ENCODE data around the gene TOMM70. TPM values are rescaled to one million over a fixed set of nuclear protein-coding genes. Genes with fewer than 3 reads are reported as not detected.

TOMM70 gene
- total RNA-seq, 2 experiments from 2014 or later, result 44.9 to 47.1 TPM

- POLR2A ChIA-PET, result no interaction called here
- Mint-ChIP-seq H3K4me1 (ENCODE audit: low read depth) (no peaks in the 10 kb centered on the region), H3K9me3 (no peaks in the 10 kb centered on the region), H3K27me3 (no peaks in the 10 kb centered on the region), H3K36me3 (no peaks in the 10 kb centered on the region), H3K4me3 (no peak overlapping the region), H3K27ac (no peak overlapping the region)
- CTCF ChIA-PET, result interaction anchor here (0.9 kb wide), 1 partner anchor 37 kb away, joined by 3 read pairs; no protein-coding TSS in a partner anchor
- intact Hi-C loops (cut with micrococcal nuclease), result no loop called here
- DNase-seq, result no peak
Measured at GRCh38 chr3:100426067-100426682, 25.3 kb upstream of the TOMM70 start.

DNA sequence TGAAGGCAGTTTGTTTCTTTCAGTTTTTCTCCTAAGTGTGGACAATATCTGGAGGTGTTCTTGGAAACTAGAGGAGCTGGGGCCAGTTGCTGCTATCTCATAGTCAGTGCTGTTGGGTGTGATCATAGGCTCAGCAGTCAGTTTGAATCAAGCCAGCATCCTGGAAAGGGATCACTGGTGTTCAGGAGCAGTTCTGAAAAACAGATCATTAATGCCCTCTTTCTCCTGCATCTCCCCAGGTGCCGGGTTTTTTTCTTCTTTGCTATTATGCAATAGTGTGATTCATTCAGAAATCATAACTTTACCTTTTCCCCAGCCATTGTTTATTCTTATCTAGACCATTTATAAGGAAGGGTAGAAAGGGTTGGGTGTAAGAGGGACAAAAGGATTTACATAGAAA, 24.4 kb upstream of the TOMM70 start:
- no peaks in the 10 kb centered on the region for H3K9me3 Mint-ChIP-seq
- ChIA-PET CTCF (interaction anchor here (0.6 kb wide), 1 partner anchor 752 kb away, joined by 3 read pairs; no protein-coding TSS in a partner anchor), POLR2A (no interaction called here)
- no peak overlapping the region for H3K27ac Mint-ChIP-seq
- no peaks in the 10 kb centered on the region for H3K4me1 Mint-ChIP-seq (ENCODE audit: low read depth)
- H3K4me3 Mint-ChIP-seq, result no peak overlapping the region
- no peaks in the 10 kb centered on the region for H3K36me3 Mint-ChIP-seq
- H3K27me3 Mint-ChIP-seq, result no peaks in the 10 kb centered on the region
- no peak for DNase-seq
- intact Hi-C loops (cut with micrococcal nuclease), result no loop called here

DNA sequence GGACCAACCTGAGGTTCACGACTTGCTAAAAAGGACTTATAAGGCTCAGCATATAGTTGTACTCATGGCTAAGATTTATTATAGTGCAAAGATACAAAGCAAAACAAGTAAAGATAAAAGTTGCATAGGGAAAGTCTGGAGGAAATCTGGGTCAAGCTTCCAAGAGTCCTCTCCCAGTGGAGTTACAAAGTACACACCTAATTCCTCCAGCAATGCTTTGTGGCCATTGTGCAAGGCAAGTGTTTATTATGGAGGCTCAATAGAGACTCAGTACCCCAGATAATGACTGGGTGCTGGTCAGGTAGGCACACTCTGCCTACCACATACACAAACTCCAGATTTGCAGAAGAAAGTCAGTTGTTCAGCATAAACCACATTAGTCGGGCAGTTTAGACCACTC, 23.4 kb upstream of the TOMM70 start:
- Mint-ChIP-seq H3K4me3 (no peak overlapping the region), H3K4me1 (ENCODE audit: low read depth) (no peaks in the 10 kb centered on the region), H3K27me3 (no peaks in the 10 kb centered on the region), H3K27ac (no peak overlapping the region), H3K9me3 (no peaks in the 10 kb centered on the region), H3K36me3 (no peaks in the 10 kb centered on the region)
- DNase-seq, result no peak
- POLR2A ChIA-PET, result no interaction called here
- CTCF ChIA-PET, result no interaction called here
- intact Hi-C loops (cut with micrococcal nuclease), result no loop called here

GRCh38 chr3:100423611-100424010, 22.7 kb upstream of the TOMM70 start:
- H3K4me3 Mint-ChIP-seq, result no peak overlapping the region
- no peak overlapping the region for H3K27ac Mint-ChIP-seq
- no peaks in the 10 kb centered on the region for H3K27me3 Mint-ChIP-seq
- intact Hi-C loops (cut with micrococcal nuclease), result no loop called here
- H3K4me1 Mint-ChIP-seq (ENCODE audit: low read depth), result no peaks in the 10 kb centered on the region
- no peaks in the 10 kb centered on the region for H3K9me3 Mint-ChIP-seq
- ChIA-PET POLR2A (no interaction called here), CTCF (no interaction called here)
- H3K36me3 Mint-ChIP-seq, result no peaks in the 10 kb centered on the region
- no peak for DNase-seq

GRCh38 chr3:100420885-100421284, 20.0 kb upstream of the TOMM70 start:
- H3K27ac Mint-ChIP-seq, result no peak overlapping the region
- intact Hi-C loops (cut with micrococcal nuclease), result no loop called here
- ChIA-PET CTCF (no interaction called here), POLR2A (no interaction called here)
- H3K9me3 Mint-ChIP-seq, result no peaks in the 10 kb centered on the region
- no peaks in the 10 kb centered on the region for H3K36me3 Mint-ChIP-seq
- H3K4me3 Mint-ChIP-seq, result no peak overlapping the region
- no peaks in the 10 kb centered on the region for H3K4me1 Mint-ChIP-seq (ENCODE audit: low read depth)
- no peak for DNase-seq
- H3K27me3 Mint-ChIP-seq, result no peaks in the 10 kb centered on the region

GRCh38 chr3:100419406-100419805, 18.5 kb upstream of the TOMM70 start:
- intact Hi-C loops (cut with micrococcal nuclease), result no loop called here
- CTCF ChIA-PET, result no interaction called here

GRCh38 chr3:100416863-100417262, 16.0 kb upstream of the TOMM70 start:
- POLR2A ChIA-PET, result no interaction called here

More at GRCh38 chr3:100419406-100419805, 18.5 kb upstream of the TOMM70 start:
- POLR2A ChIA-PET, result no interaction called here
- Mint-ChIP-seq H3K4me1 (ENCODE audit: low read depth) (no peaks in the 10 kb centered on the region), H3K4me3 (no peak overlapping the region), H3K36me3 (no peaks in the 10 kb centered on the region), H3K27ac (no peak overlapping the region), H3K27me3 (no peaks in the 10 kb centered on the region), H3K9me3 (no peaks in the 10 kb centered on the region)
- no peak for DNase-seq

DNA sequence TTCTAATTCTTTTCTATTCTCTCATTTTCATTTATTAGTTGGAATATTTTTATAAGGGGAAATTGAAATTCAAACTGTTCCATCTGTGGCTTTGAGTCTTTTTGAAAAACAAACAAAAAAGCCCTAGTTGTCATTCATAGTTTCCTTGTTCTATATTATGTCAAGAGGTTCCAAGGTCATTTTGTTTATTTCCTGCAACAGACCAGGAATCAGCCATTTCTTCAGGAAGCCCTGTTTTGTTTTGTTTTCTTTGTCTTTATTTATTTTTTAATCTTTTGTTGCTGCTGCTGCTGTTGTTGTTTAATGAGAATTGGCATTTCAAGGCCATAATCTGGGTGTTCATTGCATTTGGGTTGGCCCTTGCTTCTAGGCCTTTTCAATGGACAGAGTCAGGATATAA, 15.3 kb upstream of the TOMM70 start:
- H3K36me3 Mint-ChIP-seq, result peaks cover 18% of the 10 kb centered on the region
- DNase-seq, result no peak
- H3K4me1 Mint-ChIP-seq (ENCODE audit: low read depth), result no peaks in the 10 kb centered on the region
- no peak overlapping the region for H3K27ac Mint-ChIP-seq
- ChIA-PET CTCF (no interaction called here), POLR2A (no interaction called here)
- intact Hi-C loops (cut with micrococcal nuclease), result no loop called here
- no peak overlapping the region for H3K4me3 Mint-ChIP-seq
- no peaks in the 10 kb centered on the region for H3K27me3 Mint-ChIP-seq
- H3K9me3 Mint-ChIP-seq, result peaks cover 11% of the 10 kb centered on the region

More at GRCh38 chr3:100416863-100417262, 16.0 kb upstream of the TOMM70 start:
- Mint-ChIP-seq H3K4me3 (no peak overlapping the region), H3K9me3 (peaks cover 9% of the 10 kb centered on the region), H3K27ac (no peak overlapping the region), H3K4me1 (ENCODE audit: low read depth) (no peaks in the 10 kb centered on the region), H3K36me3 (peaks cover 14% of the 10 kb centered on the region), H3K27me3 (no peaks in the 10 kb centered on the region)
- CTCF ChIA-PET, result no interaction called here
- intact Hi-C loops (cut with micrococcal nuclease), result no loop called here
- DNase-seq, result no peak

DNA sequence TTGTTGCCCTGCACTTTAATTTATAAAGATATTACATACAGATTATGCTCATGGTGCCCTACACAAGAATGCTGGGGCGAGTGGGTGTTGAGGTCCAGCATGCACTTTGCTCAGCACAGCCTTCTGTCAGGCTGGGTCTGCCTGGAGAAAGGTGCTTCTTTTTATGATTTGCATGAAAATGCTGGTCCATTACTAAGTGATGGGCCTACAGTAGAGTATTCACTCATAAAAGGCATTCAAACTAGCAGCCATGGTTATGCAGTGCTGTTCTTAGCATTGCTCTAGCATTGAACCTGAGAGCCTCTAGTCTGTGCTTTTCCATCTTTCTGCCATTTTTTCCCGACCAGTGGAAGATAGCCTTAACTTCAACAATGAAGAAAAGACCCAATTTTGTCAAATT, 12.7 kb upstream of the TOMM70 start:
- H3K9me3 Mint-ChIP-seq, result peaks cover 12% of the 10 kb centered on the region
- intact Hi-C loops (cut with micrococcal nuclease), result no loop called here
- ChIA-PET POLR2A (no interaction called here), CTCF (interaction anchor here (0.7 kb wide), 1 partner anchor 54 kb away, joined by 3 read pairs; no protein-coding TSS in a partner anchor)
- DNase-seq, result no peak
- H3K27ac Mint-ChIP-seq, result no peak overlapping the region
- no peak overlapping the region for H3K4me3 Mint-ChIP-seq
- H3K36me3 Mint-ChIP-seq, result peaks cover 27% of the 10 kb centered on the region
- H3K27me3 Mint-ChIP-seq, result no peaks in the 10 kb centered on the region
- no peaks in the 10 kb centered on the region for H3K4me1 Mint-ChIP-seq (ENCODE audit: low read depth)

GRCh38 chr3:100412912-100413590, 12.2 kb upstream of the TOMM70 start:
- Mint-ChIP-seq H3K4me3 (no peak overlapping the region), H3K36me3 (peaks cover 27% of the 10 kb centered on the region), H3K27ac (no peak overlapping the region), H3K4me1 (ENCODE audit: low read depth) (no peaks in the 10 kb centered on the region), H3K27me3 (no peaks in the 10 kb centered on the region), H3K9me3 (peaks cover 13% of the 10 kb centered on the region)
- no peak for DNase-seq
- ChIA-PET CTCF (no interaction called here), POLR2A (no interaction called here)
- intact Hi-C loops (cut with micrococcal nuclease), result no loop called here

DNA sequence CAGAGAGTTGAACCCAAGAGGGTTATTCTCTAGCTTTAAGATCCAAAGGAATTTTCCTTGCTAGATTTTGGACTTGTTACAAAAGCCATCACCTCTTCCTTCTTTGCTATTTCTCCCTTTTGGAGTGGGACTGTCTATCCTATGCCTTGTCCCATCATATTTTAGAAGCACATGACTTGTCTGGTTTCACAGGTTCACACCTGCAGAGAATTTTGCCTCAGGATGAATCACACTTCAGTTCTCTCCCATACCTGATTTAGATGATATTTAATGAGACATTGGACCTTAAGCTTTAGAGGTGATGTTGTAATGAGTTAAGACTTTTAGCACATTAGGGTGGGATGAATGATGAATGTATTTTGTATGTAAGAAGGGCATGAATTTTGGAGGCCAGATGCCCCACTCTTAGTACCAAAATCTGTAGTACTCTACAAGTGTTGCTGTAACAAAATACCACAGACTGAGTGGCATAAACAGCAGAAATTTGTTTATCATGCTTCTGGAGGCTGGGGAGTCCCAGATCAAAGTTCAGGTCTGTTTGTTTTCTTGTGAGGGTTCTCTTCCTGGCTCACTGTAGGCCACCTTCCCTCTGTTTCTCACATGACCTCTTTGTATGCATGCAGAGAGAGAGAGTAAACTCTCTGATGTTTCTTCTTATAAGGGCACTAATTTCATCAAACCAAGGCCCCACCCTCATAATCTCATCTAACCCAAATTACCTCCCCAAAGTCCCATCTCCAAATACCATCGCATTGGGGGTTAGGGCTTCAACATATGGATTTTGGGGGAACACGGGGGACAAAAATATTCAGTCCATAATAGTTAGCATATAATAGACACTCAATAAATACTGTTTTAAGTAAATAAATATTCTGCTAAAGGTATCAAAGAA, 10.4 kb upstream of the TOMM70 start:
- POLR2A ChIA-PET, result no interaction called here
- intact Hi-C loops (cut with micrococcal nuclease), result no loop called here
- Mint-ChIP-seq H3K27me3 (no peaks in the 10 kb centered on the region), H3K4me1 (ENCODE audit: low read depth) (no peaks in the 10 kb centered on the region), H3K9me3 (peaks cover 24% of the 10 kb centered on the region), H3K4me3 (no peak overlapping the region), H3K27ac (no peak overlapping the region), H3K36me3 (peaks cover 37% of the 10 kb centered on the region)
- CTCF ChIA-PET, result interaction anchor here (1.4 kb wide), 1 partner anchor 53 kb away, joined by 3 read pairs; no protein-coding TSS in a partner anchor
- DNase-seq, result no peak

GRCh38 chr3:100407977-100408532, 7.2 kb upstream of the TOMM70 start:
- peaks cover 24% of the 10 kb centered on the region for H3K9me3 Mint-ChIP-seq
- H3K36me3 Mint-ChIP-seq, result peaks cover 39% of the 10 kb centered on the region
- intact Hi-C loops (cut with micrococcal nuclease), result loop anchor here (10.0 kb wide), 1 partner anchor 1167 kb away; the partner anchor contains the start of gene PCNP
- H3K27ac Mint-ChIP-seq, result no peak overlapping the region
- no peak overlapping the region for H3K4me3 Mint-ChIP-seq
- peaks cover 18% of the 10 kb centered on the region for H3K4me1 Mint-ChIP-seq (ENCODE audit: low read depth)
- H3K27me3 Mint-ChIP-seq, result no peaks in the 10 kb centered on the region
- DNase-seq, result no peak
- ChIA-PET POLR2A (no interaction called here), CTCF (no interaction called here)

Measured in activated CD4-positive, alpha-beta memory T cell treated with anti-CD3 and anti-CD28 coated beads for 36 hours (primary cell).